ENCODE data around the gene NR1I2.

Gene NR1I2

DNA sequence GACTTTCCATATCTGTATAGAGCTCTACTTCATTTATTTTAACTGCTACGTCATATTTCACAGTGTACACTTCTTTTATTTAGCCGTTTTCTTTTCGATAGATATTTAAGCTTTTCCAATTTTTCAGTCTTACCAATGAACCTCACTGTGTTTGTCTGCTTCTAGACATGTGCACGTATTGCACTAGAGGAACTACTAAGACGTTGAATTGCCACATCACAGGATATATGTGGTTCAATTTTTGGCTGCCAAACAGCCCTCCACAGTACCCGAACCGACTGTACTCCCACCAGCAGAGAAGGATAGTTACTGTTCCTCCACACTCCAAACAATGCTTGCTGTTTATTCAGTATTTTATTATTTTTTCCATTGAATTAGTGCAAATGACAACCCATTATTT lies 2.0 kb downstream of the NR1I2 start:
- no peak overlapping the region for H3K4me3 ChIP-seq (ENCODE audit: low read depth, low read length)
- ChIA-PET POLR2A (no interaction called here), CTCF (no interaction called here)
- DNase-seq (ENCODE audit: low read depth, low spot score), result no peak
- TF ChIP-seq, protein P1, sequence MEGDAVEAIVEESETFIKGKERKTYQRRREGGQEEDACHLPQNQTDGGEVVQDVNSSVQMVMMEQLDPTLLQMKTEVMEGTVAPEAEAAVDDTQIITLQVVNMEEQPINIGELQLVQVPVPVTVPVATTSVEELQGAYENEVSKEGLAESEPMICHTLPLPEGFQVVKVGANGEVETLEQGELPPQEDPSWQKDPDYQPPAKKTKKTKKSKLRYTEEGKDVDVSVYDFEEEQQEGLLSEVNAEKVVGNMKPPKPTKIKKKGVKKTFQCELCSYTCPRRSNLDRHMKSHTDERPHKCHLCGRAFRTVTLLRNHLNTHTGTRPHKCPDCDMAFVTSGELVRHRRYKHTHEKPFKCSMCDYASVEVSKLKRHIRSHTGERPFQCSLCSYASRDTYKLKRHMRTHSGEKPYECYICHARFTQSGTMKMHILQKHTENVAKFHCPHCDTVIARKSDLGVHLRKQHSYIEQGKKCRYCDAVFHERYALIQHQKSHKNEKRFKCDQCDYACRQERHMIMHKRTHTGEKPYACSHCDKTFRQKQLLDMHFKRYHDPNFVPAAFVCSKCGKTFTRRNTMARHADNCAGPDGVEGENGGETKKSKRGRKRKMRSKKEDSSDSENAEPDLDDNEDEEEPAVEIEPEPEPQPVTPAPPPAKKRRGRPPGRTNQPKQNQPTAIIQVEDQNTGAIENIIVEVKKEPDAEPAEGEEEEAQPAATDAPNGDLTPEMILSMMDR (IDR thresholded peaks at IDR 0.05; ENCODE audit: insufficient read depth, low read length, missing control alignments), result no peak

DNA sequence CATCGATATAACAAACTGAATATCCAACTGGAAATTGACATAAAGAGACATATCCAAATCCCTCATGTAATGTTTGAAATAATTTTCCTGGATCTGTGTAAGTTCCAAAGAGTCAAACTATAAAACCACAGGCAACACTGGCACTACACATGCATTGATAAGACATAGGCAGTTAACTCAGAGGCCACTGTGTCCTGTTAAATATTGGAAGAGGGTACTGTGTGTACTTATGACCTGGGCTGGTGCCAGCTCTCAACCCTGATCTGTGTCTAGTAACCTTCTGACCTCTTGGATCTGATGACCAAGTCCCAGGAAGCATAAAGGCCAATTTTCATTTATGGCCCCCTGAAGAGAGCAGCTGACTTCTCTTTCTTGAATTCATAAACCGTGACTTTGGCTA lies 4.5 kb downstream of the NR1I2 start:
- POLR2A ChIA-PET, result no interaction called here
- DNase-seq (ENCODE audit: low read depth, low spot score), result no peak
- CTCF ChIA-PET, result no interaction called here
- H3K4me3 ChIP-seq (ENCODE audit: low read depth, low read length), result no peak overlapping the region
- TF ChIP-seq, protein P1 (IDR thresholded peaks at IDR 0.05; ENCODE audit: insufficient read depth, low read length, missing control alignments), result no peak

DNA sequence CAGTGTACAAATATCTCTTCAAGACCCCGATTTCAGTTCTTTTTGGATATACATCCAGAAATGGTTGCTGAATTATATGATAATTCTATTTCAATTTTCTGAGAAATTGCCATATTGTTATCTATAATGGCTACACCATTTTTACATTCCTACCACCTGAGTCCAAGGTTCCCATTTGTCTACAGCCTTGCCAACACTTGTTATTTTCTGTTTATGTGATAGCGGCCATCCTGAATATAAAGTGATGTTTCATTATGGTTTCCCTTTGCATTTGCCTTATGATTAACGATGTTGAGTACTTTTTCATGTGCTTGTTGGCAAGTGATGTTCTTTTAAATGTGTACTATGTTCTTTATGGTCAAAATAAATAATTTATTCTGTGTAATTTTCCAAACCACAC lies 8.5 kb downstream of the NR1I2 start:
- CTCF ChIA-PET, result no interaction called here
- POLR2A ChIA-PET, result no interaction called here
- H3K4me3 ChIP-seq (ENCODE audit: low read depth, low read length), result no peak overlapping the region
- TF ChIP-seq, protein P1 (IDR thresholded peaks at IDR 0.05; ENCODE audit: insufficient read depth, low read length, missing control alignments), result no peak
- no peak for DNase-seq (ENCODE audit: low read depth, low spot score)

DNA sequence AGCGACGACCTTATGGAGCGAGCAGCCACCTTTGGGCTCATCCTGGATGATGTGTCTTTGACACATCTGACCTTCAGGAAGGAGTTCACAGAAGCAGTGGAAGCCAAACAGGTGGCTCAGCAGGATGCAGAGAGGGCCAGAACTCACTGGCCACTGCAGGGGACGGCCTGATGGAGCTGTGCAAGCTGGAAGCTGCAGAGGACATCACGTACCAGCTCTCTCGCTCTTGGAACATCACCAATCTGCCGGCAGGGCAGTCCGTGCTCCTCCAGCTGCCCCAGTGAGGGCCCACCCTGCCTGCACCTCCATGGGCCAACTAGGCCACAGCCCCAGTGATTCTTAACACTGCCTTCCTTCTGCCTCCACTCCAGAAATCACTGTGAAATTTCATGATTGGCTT lies 10.4 kb downstream of the NR1I2 start:
- TF ChIP-seq, protein P1 (IDR thresholded peaks at IDR 0.05; ENCODE audit: insufficient read depth, low read length, missing control alignments), result no peak
- ChIA-PET POLR2A (no interaction called here), CTCF (no interaction called here)
- no peak overlapping the region for H3K4me3 ChIP-seq (ENCODE audit: low read depth, low read length)
- no peak for DNase-seq (ENCODE audit: low read depth, low spot score)

DNA sequence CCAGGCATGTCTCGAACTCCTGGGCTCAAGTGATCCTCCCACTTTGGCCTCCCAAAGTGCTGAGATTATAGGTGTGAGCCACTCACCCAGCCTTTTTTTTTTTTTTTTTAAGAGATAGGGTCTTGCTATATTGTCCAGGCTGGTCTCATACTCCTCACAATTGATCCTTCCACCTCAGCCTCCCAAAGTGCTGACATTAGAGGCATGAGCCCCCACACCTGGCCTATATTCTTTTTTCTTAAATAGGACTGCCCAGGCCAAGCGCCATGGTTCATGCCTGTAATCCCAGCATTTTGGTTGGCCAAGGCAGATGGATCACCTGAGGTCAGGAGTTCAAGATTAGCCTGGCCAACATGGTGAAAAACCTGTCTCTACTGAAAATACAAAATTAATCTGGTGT lies 12.5 kb downstream of the NR1I2 start:
- CTCF ChIA-PET, result no interaction called here
- TF ChIP-seq, protein P1 (IDR thresholded peaks at IDR 0.05; ENCODE audit: insufficient read depth, low read length, missing control alignments), result no peak
- H3K4me3 ChIP-seq (ENCODE audit: low read depth, low read length), result no peak overlapping the region
- no peak for DNase-seq (ENCODE audit: low read depth, low spot score)
- POLR2A ChIA-PET, result no interaction called here

DNA sequence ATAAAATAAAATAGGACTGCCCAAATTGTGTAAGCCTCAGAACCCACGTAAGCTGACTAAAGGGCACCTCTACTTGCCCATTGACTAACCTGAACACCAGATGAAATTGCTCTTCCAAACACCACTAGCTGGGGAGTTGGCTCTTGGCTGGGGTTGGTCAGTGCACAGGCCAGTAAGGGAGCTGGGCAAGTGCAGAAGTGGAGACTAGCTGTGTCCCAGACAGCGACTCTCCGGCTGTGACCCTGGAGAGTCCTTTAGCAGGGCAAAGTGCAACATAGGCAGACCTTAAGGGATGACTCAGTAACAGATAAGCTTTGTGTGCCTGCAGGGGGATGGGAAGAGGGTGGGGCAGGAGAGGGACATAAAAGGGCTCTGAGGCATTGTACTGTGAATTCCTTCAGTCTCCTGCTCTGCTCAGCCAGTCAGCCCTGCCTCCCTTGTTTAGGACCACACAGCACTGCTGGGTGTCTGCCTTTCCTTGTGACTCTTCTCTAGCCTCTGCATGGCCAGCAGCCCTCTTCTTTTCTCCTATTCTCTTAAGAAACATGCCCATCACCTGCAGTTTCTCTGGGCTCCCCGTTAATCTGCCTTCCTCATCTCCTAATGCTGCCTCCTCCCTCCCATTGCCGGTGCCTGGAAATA lies 13.2 kb downstream of the NR1I2 start:
- DNase-seq (ENCODE audit: low read depth, low spot score), result no peak
- ChIA-PET POLR2A (no interaction called here), CTCF (no interaction called here)
- H3K4me3 ChIP-seq (ENCODE audit: low read depth, low read length), result no peak overlapping the region
- TF ChIP-seq, protein P1 (IDR thresholded peaks at IDR 0.05; ENCODE audit: insufficient read depth, low read length, missing control alignments), result no peak
